RKO (cell line): ENCODE data around the gene PROSER3.
"Not testable (repeated sequence)": the region's sequence is repeated elsewhere in the genome, so short reads cannot be mapped to it uniquely, and the experiment has no call there.

Experiments used
- DNase-seq: peaks from one replicate; pipeline ENCODE4 v3.0.0-alpha.2; 2016; ENCODE audit warnings: low spot score

Gene PROSER3

DNA sequence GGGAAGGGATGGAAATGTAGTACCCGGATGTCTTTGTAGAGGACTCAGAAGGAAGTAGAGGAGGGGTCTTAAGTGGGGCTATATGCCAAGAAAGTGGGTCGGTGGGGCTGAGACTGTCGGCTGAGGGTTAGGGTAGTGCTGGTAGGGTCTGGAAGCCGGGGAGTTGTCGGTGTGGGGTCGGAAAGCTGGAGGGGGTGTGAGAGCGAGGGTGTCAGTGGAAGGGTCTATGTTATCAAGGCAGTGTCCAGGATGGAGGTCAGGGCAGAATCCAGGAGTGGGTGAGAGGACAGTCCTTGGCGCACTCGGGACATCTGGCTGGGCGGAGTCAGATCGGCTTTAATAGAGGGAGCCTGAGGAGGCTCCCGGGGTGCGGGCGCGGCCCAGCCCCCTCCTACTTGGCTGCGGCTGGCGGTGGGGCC is 2.8 kb upstream of the PROSER3 start:
- DNase-seq: no peak

- DNase-seq: no peak
These were observed 2.2 kb upstream of the PROSER3 start for GRCh38 chr19:35755550-35756376.

- no peak for DNase-seq
These were observed 1.4 kb upstream of the PROSER3 start, which contains the start of gene HSPB6 for GRCh38 chr19:35756377-35757230. TSS of gene HSPB6 (minus strand) at chr19:35757029. CDS start at chr19:35757008, 21 bp downstream.

GRCh38 chr19:35757231-35757748 is 686 bp upstream of the PROSER3 start:
- peak; percentile 83 for DNase-seq

- no peak for DNase-seq
These were observed 1.7 kb downstream of the PROSER3 start for GRCh38 chr19:35759697-35760096.

DNA sequence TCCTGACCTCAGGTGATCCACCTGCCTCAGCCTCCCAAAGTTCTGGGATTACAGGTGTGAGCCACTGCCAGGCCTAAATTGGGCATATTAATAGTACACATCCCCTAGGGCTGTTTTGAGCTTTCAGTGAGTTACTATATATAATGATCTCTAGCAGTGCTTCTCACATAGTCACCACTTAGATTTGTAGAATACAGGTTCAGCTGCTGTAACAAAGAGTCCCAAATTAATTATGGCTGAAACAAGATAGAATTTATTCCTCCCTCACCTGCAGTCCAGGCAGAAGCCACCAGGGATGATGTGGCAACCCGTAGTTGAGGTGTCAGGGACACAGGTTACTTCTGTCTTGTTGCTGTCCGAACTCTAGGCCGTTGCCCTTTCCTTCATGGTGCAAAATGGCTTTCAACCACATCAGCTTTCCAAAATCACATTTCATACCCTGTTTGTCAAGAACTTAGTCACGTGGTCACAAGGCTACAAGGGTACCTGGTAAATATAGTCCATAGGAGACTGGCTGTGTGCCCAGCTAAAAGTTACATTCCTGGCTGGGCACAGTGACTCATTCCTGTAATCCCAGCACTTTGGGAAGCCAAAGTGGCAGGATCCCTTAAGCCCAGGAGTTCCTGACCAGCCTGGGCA is 2.9 kb downstream of the PROSER3 start:
- DNase-seq: no peak

DNA sequence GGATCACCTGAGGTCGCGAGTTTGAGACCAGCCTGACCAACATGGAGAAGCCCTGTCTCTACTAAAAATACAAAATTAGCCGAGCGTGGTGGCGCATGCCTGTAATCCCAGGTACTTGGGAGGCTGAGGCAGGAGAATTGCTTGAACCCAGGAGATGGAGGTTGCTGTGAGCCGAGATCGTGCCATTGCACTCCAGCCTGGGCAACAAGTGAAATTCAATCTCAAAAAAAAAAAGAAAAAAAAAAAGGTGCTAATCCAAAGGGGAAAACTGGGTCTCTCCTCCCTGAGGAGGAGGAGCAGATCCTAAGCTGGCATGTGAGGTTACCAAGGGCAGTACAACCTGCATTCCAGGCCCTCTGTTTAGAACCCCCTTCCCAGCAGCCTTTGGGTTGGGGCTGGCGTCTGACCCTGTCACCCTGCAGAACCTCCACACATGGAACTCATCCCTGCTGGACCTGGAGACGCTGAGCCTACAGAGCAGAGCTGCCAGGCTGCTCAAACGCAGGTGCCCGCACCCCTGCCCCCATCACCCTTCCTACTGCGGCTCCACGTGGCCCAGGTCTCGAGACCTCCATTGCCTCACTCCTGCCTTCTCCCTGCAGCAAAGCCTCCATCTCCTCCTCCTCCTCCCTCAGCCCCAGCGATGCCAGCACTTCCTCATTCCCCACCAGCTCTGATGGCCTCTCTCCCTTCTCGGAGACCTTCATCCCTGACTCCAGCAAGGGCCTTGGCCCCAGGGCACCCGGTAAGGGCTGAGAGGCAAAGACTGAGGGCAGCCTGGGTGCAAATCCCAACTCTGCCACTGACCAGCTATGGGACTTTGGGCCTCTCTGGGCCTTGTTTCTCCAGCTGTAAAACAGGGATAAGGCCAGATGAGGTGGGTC is 6.7 kb downstream of the PROSER3 start:
- no peak for DNase-seq

- DNase-seq: no peak
These were observed 8.7 kb downstream of the PROSER3 start for GRCh38 chr19:35766571-35767104.

- DNase-seq: no peak
These were observed 9.5 kb downstream of the PROSER3 start for GRCh38 chr19:35767288-35768081.

GRCh38 chr19:35768082-35768421 is 10.1 kb downstream of the PROSER3 start:
- no peak for DNase-seq

GRCh38 chr19:35772362-35772761 is 14.4 kb downstream of the PROSER3 start:
- not testable (repeated sequence) for DNase-seq

- DNase-seq: peak; percentile 43
These were observed 15.2 kb downstream of the PROSER3 start for GRCh38 chr19:35773020-35773806.

- DNase-seq: no peak
These were observed 16.5 kb downstream of the PROSER3 start for GRCh38 chr19:35774274-35775045.

DNA sequence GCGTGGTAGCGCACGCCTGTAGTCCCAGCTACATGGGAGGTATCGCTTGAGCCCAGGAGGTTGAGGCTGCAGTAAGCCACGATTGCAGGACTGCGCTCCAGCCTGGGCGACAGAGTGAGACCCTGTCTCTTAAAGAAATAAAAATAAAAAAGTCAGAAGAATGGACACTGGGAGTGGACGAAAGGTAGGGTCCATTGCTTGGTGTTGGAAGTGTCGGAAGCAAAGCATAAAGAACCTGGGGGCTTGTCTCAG is 17.0 kb downstream of the PROSER3 start:
- DNase-seq: no peak

- DNase-seq: peak; percentile 95
These were observed 17.5 kb downstream of the PROSER3 start, which contains the start of gene ARHGAP33 for GRCh38 chr19:35775298-35776101. TSS of gene ARHGAP33 (plus strand) at chr19:35775564. CDS start at chr19:35775659, 95 bp downstream.

DNA sequence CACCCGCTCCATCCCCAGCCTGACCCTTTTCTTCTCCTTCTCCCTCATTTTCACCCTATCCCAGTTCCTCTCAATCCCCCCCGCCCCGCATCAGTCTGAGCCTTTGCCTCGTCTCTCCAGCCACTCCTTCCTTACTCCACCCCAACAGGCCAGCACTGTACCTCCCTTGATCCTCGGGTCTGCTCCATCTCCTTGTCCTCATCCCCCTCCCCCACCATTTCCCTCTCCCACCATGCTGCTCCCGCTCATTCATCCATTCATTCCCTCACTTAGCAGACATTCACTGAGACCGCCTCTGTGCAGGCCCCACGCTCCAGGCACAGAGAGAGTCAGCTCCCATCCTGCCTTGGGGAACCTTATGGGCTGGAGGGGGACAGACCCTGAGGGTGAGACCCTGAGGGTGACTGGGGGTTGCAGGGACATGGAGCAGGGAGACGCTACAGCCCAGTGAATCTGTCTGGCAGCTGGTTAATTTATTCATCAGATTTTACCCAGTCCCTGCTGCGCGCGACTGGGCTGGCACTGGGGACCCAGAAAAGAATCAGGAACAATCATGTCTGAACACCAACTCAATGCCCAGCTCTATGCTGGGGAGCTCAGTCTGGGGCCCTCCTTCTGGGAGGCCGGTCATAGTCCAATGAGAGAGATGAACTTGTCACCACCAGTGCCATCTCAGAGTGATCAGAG is 18.3 kb downstream of the PROSER3 start:
- no peak for DNase-seq
